Astrocyte of the cerebellum (primary cell): ENCODE measurements around the gene ATXN7L2.

Source experiments
- DNase-seq: peaks from one replicate; pipeline ENCODE4 v3.0.0-alpha.2; 2011; ENCODE audit warnings: low read depth
- H3K4me3 ChIP-seq: 2 replicates; pipeline ENCODE4 v1.5.1; 2011; ENCODE audit warnings: mild to moderate bottlenecking, low read depth, low read length, moderate library complexity
- in situ Hi-C: cut with HindIII; loops from 2 replicates; pipeline ENCODE4 v1.10.0; 2017; ENCODE audit warnings: low sequenced_read_pairs
- TF ChIP-seq, protein P1 (sequence below): IDR thresholded peaks from 2 replicates; pipeline ENCODE4 v1.5.1; 2012; ENCODE audit warnings: low read length, low read depth, moderate library complexity, mild to moderate bottlenecking; ENCODE audit errors: missing control alignments

The ATXN7L2 gene

DNA sequence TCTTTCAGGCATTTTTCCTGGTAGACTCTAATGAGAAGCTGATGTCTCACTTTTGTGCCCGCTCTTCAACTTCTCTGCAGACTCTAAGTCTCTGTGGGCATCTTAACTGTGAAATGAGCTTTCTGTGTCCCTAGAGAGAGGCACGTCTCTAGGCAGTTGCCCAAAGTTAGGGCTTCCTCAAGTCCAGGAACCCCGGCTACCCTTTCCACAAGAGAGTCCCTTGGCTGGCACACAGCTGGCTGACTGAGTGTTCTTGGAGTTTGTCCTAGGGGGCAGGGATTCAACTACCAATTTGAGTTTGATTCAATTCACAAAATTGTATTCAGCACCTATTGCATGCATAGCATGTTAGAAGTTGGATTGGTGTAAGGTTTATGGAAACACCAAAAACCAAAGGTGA, 57.4 kb downstream of the ATXN7L2 start:
- in situ Hi-C loops = loop anchor here (10.0 kb wide), 1 partner anchor 164 kb away; no protein-coding TSS in a partner anchor
- DNase-seq = no peak
- TF ChIP-seq, protein P1, sequence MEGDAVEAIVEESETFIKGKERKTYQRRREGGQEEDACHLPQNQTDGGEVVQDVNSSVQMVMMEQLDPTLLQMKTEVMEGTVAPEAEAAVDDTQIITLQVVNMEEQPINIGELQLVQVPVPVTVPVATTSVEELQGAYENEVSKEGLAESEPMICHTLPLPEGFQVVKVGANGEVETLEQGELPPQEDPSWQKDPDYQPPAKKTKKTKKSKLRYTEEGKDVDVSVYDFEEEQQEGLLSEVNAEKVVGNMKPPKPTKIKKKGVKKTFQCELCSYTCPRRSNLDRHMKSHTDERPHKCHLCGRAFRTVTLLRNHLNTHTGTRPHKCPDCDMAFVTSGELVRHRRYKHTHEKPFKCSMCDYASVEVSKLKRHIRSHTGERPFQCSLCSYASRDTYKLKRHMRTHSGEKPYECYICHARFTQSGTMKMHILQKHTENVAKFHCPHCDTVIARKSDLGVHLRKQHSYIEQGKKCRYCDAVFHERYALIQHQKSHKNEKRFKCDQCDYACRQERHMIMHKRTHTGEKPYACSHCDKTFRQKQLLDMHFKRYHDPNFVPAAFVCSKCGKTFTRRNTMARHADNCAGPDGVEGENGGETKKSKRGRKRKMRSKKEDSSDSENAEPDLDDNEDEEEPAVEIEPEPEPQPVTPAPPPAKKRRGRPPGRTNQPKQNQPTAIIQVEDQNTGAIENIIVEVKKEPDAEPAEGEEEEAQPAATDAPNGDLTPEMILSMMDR = no peak
- H3K4me3 ChIP-seq = no peak overlapping the region
